A673 (cell line): Measurements from ENCODE around the gene TM4SF4. TPM values are rescaled to one million over a fixed set of nuclear protein-coding genes. Genes with fewer than 3 reads are reported as not detected.
"Not testable (repeated sequence)": the region's sequence is repeated elsewhere in the genome, so short reads cannot be mapped to it uniquely, and the experiment has no call there.

Source experiments
- BruUV-seq: library from RNA; stranded (reverse); fragments of 400-500 nt; replicated peaks from 2 replicates; lab custom pipeline; 2021; lab: Mats Ljungman, UMichigan
- CTCF ChIA-PET: fragments of 300-600 bp; sonication (Branson Sonifier 250); formaldehyde crosslinking; loops from one replicate; lab custom pipeline; 2022; ENCODE audit warnings: antibody characterized with exemption; lab: Charles Lee
- POLR2A ChIA-PET: fragments of 300-600 bp; sonication (Branson Sonifier 250); formaldehyde crosslinking; loops from one replicate; lab custom pipeline; 2022; ENCODE audit warnings: antibody characterized with exemption; ENCODE audit not compliant: low non-redundant PET; lab: Charles Lee
- DNase-seq: peaks from one replicate; pipeline ENCODE4 v3.0.0-alpha.2; 2015; ENCODE audit warnings: low spot score
- H3K27ac ChIP-seq: fragments of 200-600 bp; sonication (generic); 2 replicates; pipeline ENCODE4 v1.5.1; 2016; ENCODE audit warnings: mixed run types, low read depth, mild to moderate bottlenecking, mixed read lengths, antibody characterized with exemption, low read length; ENCODE audit not compliant: poor library complexity, severe bottlenecking
- H3K27me3 ChIP-seq: fragments of 200-600 bp; sonication (generic); replicated peaks from 2 replicates; pipeline ENCODE4 v1.6.1; 2017; ENCODE audit warnings: mixed run types, low read depth, mild to moderate bottlenecking, mixed read lengths, antibody characterized with exemption, low read length; ENCODE audit not compliant: insufficient read depth, poor library complexity
- H3K36me3 ChIP-seq: fragments of 200-600 bp; sonication (generic); 2 replicates; pipeline ENCODE4 v1.6.1; 2016; ENCODE audit warnings: mixed run types, mild to moderate bottlenecking, mixed read lengths, antibody characterized with exemption, low read length; ENCODE audit not compliant: insufficient read depth, poor library complexity, severe bottlenecking
- H3K4me1 ChIP-seq: fragments of 200-600 bp; sonication (generic); 2 replicates; pipeline ENCODE4 v1.6.1; 2017; ENCODE audit warnings: mixed run types, mild to moderate bottlenecking, mixed read lengths, antibody characterized with exemption, low read length; ENCODE audit not compliant: insufficient read depth, poor library complexity, severe bottlenecking
- H3K4me3 ChIP-seq: fragments of 200-600 bp; sonication (generic); 2 replicates; pipeline ENCODE4 v1.5.1; 2016; ENCODE audit warnings: low read depth, mixed run types, mild to moderate bottlenecking, mixed read lengths, low read length; ENCODE audit not compliant: poor library complexity, severe bottlenecking
- H3K9me3 ChIP-seq: fragments of 200-600 bp; sonication (generic); 2 replicates; pipeline ENCODE4 v1.6.1; 2016; ENCODE audit warnings: mixed run types, low read depth, mild to moderate bottlenecking, mixed read lengths, antibody characterized with exemption, low read length; ENCODE audit not compliant: poor library complexity, severe bottlenecking
- EZH2 ChIP-seq: fragments of 200-600 bp; sonication (generic); IDR thresholded peaks from 2 replicates; pipeline ENCODE4 v1.6.1; 2017; ENCODE audit warnings: borderline replicate concordance, low read depth, mild to moderate bottlenecking, mixed read lengths, antibody characterized with exemption, low read length; ENCODE audit not compliant: poor library complexity, severe bottlenecking
- intact Hi-C: fragments of 100-400 bp; cut with micrococcal nuclease; formaldehyde crosslinking; loops from one replicate; pipeline ENCODE4 v1.10.0; 2022; ENCODE audit not compliant: unreplicated experiment
- total RNA-seq: library from RNA; stranded (reverse); gene quantifications from 2 replicates; pipeline ENCODE4 v1.2.3, GENCODE V29; 2021
- TF ChIP-seq, protein P1 (sequence below): fragments of 300-800, 200-600 bp; sonication (generic); conservative IDR thresholded peaks from 2 replicates; pipeline ENCODE4 v1.5.1; 2017; ENCODE audit warnings: low read depth, mild to moderate bottlenecking, antibody characterized with exemption, low read length, moderate library complexity, mixed read lengths

TM4SF4 gene
- total RNA-seq, 1 experiment from 2014 or later: not detected

- CTCF ChIA-PET: no interaction called here
Measured at GRCh38 chr3:149442851-149443544, 31.5 kb upstream of the TM4SF4 start.

DNA sequence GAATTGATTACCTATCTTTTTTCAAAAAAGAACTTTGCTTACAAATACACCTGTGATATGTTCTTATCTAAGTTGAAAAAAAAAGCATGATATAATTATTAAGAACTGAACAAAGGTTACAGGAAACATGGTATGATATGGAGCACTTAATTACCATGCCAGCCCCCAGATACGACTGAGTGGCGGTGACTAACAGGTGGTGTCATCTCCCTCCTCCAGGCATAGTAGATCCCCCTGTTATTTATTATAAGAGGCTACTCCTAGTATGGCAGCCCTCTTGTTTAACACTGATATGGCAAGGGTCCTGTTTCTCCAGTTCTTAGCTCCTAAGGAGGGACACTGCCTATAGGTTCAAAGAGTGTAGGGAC, 31.0 kb upstream of the TM4SF4 start:
- Histone ChIP-seq H3K4me3 (no peak overlapping the region), H3K9me3 (no peaks in the 10 kb centered on the region), H3K27me3 (no peaks in the 10 kb centered on the region), H3K27ac (no peak overlapping the region), H3K36me3 (no peaks in the 10 kb centered on the region), H3K4me1 (peaks cover 16% of the 10 kb centered on the region)
- ChIA-PET POLR2A (no interaction called here), CTCF (no interaction called here)
- intact Hi-C loops: no loop called here
- no peak for TF ChIP-seq EZH2
- TF ChIP-seq, protein P1, sequence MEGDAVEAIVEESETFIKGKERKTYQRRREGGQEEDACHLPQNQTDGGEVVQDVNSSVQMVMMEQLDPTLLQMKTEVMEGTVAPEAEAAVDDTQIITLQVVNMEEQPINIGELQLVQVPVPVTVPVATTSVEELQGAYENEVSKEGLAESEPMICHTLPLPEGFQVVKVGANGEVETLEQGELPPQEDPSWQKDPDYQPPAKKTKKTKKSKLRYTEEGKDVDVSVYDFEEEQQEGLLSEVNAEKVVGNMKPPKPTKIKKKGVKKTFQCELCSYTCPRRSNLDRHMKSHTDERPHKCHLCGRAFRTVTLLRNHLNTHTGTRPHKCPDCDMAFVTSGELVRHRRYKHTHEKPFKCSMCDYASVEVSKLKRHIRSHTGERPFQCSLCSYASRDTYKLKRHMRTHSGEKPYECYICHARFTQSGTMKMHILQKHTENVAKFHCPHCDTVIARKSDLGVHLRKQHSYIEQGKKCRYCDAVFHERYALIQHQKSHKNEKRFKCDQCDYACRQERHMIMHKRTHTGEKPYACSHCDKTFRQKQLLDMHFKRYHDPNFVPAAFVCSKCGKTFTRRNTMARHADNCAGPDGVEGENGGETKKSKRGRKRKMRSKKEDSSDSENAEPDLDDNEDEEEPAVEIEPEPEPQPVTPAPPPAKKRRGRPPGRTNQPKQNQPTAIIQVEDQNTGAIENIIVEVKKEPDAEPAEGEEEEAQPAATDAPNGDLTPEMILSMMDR: no peak
- BruUV-seq: no TSS peak
- DNase-seq: no peak

More at GRCh38 chr3:149442851-149443544, 31.5 kb upstream of the TM4SF4 start:
- no TSS peak for BruUV-seq
- Histone ChIP-seq H3K9me3 (no peaks in the 10 kb centered on the region), H3K36me3 (no peaks in the 10 kb centered on the region), H3K27ac (no peak overlapping the region), H3K27me3 (no peaks in the 10 kb centered on the region), H3K4me1 (peaks cover 16% of the 10 kb centered on the region), H3K4me3 (no peak overlapping the region)
- TF ChIP-seq, protein P1: no peak
- TF ChIP-seq EZH2: no peak
- peak; percentile 29 for DNase-seq
- POLR2A ChIA-PET: no interaction called here
- intact Hi-C loops: no loop called here

DNA sequence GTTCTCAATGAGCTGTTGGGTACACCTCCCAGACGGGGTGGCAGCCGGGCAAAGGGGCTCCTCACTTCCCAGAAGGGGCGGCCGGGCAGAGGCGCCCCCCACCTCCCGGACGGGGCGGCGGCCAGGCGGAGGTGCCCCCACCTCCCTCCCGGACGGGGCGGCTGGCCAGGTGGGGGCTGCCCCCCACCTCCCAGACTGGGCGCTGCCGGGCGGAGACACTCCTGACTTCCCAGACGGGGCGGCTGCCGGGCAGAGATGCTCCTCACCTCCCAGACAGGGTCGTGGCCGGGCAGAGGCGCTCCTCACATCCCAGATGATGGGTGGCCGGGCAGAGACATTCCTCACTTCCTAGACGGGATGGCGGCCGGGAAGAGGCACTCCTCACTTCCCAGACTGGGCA, 29.6 kb upstream of the TM4SF4 start:
- H3K27me3 ChIP-seq, intact Hi-C loops, CTCF ChIA-PET, BruUV-seq, DNase-seq, H3K9me3 ChIP-seq, H3K27ac ChIP-seq, H3K4me3 ChIP-seq, POLR2A ChIA-PET, H3K36me3 ChIP-seq: not testable (repeated sequence)
- peaks cover 16% of the 10 kb centered on the region for H3K4me1 ChIP-seq

DNA sequence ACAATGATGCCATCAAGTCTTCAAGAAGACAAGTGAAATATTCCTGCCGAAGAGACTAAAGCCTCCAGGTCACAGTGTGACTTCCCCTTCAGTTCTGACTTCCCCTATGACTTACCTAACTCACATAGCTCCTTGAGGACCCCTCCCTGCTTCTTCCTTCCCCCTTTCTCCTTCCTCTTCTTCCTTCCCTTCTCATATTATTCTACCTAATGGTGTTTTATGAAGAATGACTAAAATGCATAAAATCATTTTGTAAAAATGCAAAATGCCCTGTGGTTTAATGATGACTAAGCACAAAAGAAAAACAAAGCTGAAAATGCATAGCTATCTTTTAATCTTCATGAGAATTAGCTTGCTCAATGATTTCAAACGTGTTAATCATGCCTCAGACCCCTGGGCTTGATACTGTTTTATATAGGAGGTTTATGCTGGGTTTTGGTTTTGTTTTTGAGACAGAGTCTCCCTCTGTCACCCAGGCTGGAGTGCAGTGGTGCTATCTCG, 26.1 kb upstream of the TM4SF4 start:
- H3K27me3 ChIP-seq: no peaks in the 10 kb centered on the region
- intact Hi-C loops: no loop called here
- H3K27ac ChIP-seq: no peak overlapping the region
- DNase-seq: no peak
- H3K4me1 ChIP-seq: no peaks in the 10 kb centered on the region
- no TSS peak for BruUV-seq
- ChIA-PET POLR2A (no interaction called here), CTCF (no interaction called here)
- H3K36me3 ChIP-seq: no peaks in the 10 kb centered on the region
- H3K9me3 ChIP-seq: peaks cover 7% of the 10 kb centered on the region
- TF ChIP-seq, protein P1: no peak
- no peak for TF ChIP-seq EZH2
- no peak overlapping the region for H3K4me3 ChIP-seq
